ENCODE results near the gene GABBR2.

The GABBR2 gene

DNA sequence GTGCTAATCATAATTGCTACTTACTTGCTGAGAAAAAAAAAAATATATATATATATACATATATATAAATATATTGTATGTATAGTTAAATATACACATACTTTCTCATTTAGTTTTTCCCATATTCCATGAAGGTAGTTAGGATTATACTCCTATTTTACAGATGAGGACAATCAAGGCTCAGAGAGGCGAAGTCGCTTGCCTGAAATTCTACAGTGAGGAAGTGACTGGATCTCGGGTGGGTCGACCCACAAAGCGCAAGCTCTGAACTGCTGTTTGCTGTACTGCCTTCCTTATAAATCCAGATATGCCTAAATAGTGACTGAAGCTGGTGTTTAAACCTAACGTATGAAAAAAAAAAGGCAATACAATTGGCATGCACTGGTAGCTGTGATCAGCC, 305.0 kb downstream of the GABBR2 start:
- H3K4me1 ChIP-seq (ENCODE audit: control insufficient read depth, insufficient read depth, low read length), result peaks cover 6% of the 10 kb centered on the region
- H3K9ac ChIP-seq (ENCODE audit: low read length), result no peak overlapping the region
- no peak overlapping the region for H3K4me3 ChIP-seq (ENCODE audit: low read length)

DNA sequence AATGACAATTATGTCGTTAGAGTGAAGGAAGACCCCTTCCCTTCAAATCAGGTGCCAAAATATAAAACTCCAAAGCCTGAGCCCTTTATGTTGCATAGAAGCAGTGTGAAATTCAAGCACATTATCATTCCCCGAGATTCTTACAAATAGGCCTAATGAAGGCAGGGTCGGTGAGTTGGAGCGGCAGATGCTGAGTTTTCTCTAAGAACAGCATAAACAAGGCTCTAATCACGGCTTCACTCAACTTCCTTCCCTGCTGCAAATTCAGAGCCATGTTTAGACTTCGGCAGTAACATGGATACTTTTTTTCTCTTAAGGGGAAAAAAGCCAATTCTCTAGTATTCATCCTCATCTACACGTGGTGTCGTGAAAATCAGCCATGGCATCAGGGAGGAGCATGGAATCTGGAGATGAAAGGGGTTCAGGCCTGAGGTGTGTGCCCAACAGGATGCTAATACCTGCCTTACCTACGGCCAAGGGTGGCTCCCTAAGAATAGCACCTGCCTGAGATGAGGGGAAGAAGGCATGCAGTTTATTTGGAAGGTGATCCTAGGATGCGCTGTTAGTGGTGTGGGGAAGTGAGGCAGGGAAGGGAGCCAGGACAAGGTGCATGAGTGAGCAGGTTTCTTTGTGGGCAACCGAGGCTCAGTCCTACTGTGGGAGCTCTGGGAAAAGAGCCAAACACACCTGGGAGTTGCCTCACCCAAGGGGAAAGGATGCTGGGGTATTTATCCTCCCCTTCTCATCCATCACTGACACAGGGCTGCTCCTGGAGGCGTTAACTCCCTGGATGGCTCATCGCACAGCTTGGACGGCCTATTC, 306.5 kb downstream of the GABBR2 start:
- H3K36me3 ChIP-seq (ENCODE audit: control insufficient read depth, insufficient read depth, low read length, severe bottlenecking), result no peaks in the 10 kb centered on the region

More for the DNA sequence above, 305.0 kb downstream of the GABBR2 start:
- Histone ChIP-seq H3K9me3 (ENCODE audit: control insufficient read depth, low read length) (no peaks in the 10 kb centered on the region), H3K27me3 (replicated peaks; ENCODE audit: control insufficient read depth, insufficient read depth, low read length) (peaks cover 23% of the 10 kb centered on the region), H3K36me3 (ENCODE audit: control insufficient read depth, insufficient read depth, low read length, severe bottlenecking) (no peaks in the 10 kb centered on the region)
- no peak for DNase-seq (ENCODE audit: low read depth)

DNA sequence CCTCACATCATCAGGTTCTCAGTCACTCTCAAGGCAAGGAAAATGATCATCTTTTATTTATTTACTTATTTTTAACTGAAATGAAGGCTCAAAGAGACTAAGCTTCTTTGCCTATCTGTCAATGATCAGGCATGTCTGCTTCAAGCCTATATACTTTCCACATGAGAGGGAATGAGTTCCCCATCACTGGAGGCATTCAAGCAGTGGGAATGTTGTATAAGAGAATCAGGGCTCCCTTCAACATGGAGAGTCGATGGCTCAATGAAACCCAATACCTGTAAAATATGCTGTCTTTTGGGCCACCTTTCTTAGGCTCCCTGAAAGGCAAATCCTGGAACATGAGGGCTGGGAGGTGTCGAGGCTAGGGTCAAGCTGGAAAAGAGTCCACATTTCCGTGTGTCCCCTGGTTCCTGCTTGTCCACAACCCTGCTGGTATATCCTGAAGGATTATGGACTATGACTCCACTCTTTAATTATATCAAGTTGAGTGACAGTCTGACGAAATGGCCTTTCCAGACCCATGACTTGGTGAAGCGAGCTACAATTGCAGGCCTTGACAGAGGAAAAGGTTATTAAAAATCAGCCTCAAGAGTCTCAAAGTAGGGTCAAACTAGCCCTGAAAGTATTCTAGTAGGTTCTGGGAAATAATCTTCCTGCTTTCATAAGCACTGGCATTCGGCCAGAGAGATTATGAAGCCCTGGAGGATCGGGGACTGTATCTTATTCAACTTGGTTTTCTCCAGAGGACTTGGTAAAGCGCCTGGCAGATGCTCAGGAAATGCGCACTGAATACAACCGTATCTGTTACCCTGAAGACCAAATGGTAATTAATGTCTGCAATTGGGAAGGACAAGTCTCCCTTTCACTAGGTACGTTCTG, 307.4 kb downstream of the GABBR2 start:
- no peak for DNase-seq (ENCODE audit: low read depth)
- Histone ChIP-seq H3K9me3 (ENCODE audit: control insufficient read depth, low read length) (no peaks in the 10 kb centered on the region), H3K9ac (ENCODE audit: low read length) (no peak overlapping the region), H3K27me3 (replicated peaks; ENCODE audit: control insufficient read depth, insufficient read depth, low read length) (peaks cover 34% of the 10 kb centered on the region), H3K4me1 (ENCODE audit: control insufficient read depth, insufficient read depth, low read length) (peaks cover 6% of the 10 kb centered on the region), H3K36me3 (ENCODE audit: control insufficient read depth, insufficient read depth, low read length, severe bottlenecking) (no peaks in the 10 kb centered on the region), H3K4me3 (ENCODE audit: low read length) (no peak overlapping the region)

More for the DNA sequence above, 306.5 kb downstream of the GABBR2 start:
- H3K9me3 ChIP-seq (ENCODE audit: control insufficient read depth, low read length), result no peaks in the 10 kb centered on the region
- no peak overlapping the region for H3K9ac ChIP-seq (ENCODE audit: low read length)
- H3K4me1 ChIP-seq (ENCODE audit: control insufficient read depth, insufficient read depth, low read length), result peaks cover 6% of the 10 kb centered on the region
- peaks cover 29% of the 10 kb centered on the region for H3K27me3 ChIP-seq (replicated peaks; ENCODE audit: control insufficient read depth, insufficient read depth, low read length)
- H3K4me3 ChIP-seq (ENCODE audit: low read length), result no peak overlapping the region
- no peak for DNase-seq (ENCODE audit: low read depth)

DNA sequence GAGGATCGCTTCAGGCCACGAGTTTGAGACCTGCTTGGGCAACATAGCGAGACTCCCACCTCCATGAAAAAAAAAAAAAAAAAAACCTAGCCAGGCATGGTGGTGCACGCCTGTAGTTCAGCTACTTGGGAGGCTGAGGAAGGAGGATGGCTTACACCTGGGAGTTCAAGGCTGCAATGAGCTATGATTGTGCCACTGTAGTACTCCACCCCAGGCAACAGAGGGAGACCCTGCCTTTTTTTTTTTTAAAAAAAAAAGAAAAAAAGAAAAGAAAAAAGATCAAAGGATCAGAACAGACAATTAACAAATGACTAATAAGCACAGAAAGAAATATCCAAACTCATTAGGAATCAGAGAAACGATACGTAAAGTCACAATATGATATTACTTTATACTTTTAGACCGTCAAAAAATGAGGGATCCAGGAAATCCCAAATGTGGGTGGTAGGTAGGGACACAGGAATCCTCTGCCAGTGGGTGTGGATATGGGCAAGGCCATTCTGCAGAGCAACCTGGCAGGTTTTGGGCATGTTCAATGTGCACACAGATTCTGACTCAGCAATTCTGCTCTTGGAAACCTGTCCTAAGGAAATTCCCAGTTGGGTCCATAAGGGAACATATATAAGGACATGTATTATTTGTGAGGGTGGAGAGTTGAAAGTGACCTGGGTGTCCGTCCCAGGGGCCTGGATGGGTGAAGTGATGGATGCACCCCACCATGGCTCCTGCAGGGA, 308.6 kb downstream of the GABBR2 start:
- H3K4me3 ChIP-seq (ENCODE audit: low read length), result no peak overlapping the region
- H3K4me1 ChIP-seq (ENCODE audit: control insufficient read depth, insufficient read depth, low read length), result peaks cover 6% of the 10 kb centered on the region
- H3K9ac ChIP-seq (ENCODE audit: low read length), result no peak overlapping the region
- no peaks in the 10 kb centered on the region for H3K36me3 ChIP-seq (ENCODE audit: control insufficient read depth, insufficient read depth, low read length, severe bottlenecking)
- H3K27me3 ChIP-seq (replicated peaks; ENCODE audit: control insufficient read depth, insufficient read depth, low read length), result peaks cover 44% of the 10 kb centered on the region
- no peaks in the 10 kb centered on the region for H3K9me3 ChIP-seq (ENCODE audit: control insufficient read depth, low read length)
- DNase-seq (ENCODE audit: low read depth), result no peak

DNA sequence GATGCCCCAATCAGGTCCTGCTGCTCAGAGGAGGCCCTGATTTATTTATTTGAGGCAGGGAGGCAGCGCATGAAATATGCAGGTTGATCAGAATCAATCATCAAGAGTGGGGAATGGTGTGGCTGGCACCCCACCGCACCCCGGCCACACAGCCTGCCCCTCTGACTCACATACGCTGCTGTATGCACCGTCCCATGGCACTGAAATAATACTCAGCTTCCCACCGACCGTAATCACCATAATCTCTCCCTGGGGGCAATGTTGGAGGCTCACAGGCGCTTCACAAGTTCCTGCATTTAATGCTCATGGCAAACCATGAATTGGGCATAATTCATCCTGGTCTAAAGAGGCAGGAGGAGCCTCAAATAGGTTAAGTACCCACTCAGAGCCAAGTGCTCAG, 312.1 kb downstream of the GABBR2 start:
- H3K4me3 ChIP-seq (ENCODE audit: low read length), result no peak overlapping the region
- H3K27me3 ChIP-seq (replicated peaks; ENCODE audit: control insufficient read depth, insufficient read depth, low read length), result peaks cover 35% of the 10 kb centered on the region
- H3K9ac ChIP-seq (ENCODE audit: low read length), result no peak overlapping the region
- peaks cover 6% of the 10 kb centered on the region for H3K4me1 ChIP-seq (ENCODE audit: control insufficient read depth, insufficient read depth, low read length)
- no peaks in the 10 kb centered on the region for H3K36me3 ChIP-seq (ENCODE audit: control insufficient read depth, insufficient read depth, low read length, severe bottlenecking)
- DNase-seq (ENCODE audit: low read depth), result no peak
- peaks cover 4% of the 10 kb centered on the region for H3K9me3 ChIP-seq (ENCODE audit: control insufficient read depth, low read length)

DNA sequence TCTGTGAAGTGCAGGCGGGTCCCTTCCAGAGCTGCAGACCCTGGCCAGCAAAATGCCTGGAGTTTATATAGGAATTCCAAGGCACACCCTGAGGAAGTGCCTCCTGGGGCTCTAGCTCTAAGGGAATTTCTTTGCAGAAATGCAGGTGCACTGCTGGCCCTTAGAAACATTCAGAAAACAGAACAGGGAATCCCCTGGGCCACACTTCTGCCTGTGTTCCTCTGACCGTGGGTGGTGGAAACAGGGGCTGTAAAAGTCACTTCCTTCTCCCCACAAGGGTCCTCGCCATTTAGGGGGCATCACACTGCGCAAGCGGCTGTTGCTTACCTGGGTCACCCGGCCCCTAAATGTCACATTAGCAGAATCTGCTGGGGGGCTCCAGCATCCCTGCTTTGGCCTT, 312.5 kb downstream of the GABBR2 start:
- peaks cover 4% of the 10 kb centered on the region for H3K9me3 ChIP-seq (ENCODE audit: control insufficient read depth, low read length)
- peaks cover 35% of the 10 kb centered on the region for H3K27me3 ChIP-seq (replicated peaks; ENCODE audit: control insufficient read depth, insufficient read depth, low read length)
- H3K4me1 ChIP-seq (ENCODE audit: control insufficient read depth, insufficient read depth, low read length), result peaks cover 2% of the 10 kb centered on the region
- H3K36me3 ChIP-seq (ENCODE audit: control insufficient read depth, insufficient read depth, low read length, severe bottlenecking), result no peaks in the 10 kb centered on the region
- H3K4me3 ChIP-seq (ENCODE audit: low read length), result no peak overlapping the region
- H3K9ac ChIP-seq (ENCODE audit: low read length), result no peak overlapping the region
- DNase-seq (ENCODE audit: low read depth), result no peak

DNA sequence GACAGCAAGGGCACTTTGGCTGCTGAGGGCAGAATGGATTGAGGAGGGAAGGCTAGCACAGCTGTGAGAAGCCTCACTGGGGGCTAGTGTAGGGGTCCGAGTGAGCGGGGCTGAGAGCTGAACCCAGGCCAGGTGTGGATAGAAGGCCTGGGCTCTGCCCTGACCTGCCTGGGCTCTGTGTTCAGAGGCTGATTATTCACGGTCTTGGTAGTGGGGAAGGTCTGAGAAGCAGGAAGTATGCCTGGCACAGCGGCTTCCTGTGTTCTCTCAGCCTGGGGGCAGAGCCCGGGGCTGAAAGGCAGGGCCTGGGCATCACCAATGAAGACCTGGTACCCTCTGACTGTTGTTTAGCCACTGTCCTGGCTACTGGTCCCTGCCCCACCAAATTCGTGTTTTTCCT, 316.9 kb downstream of the GABBR2 start:
- peaks cover 15% of the 10 kb centered on the region for H3K27me3 ChIP-seq (replicated peaks; ENCODE audit: control insufficient read depth, insufficient read depth, low read length)
- DNase-seq (ENCODE audit: low read depth), result no peak
- no peak overlapping the region for H3K9ac ChIP-seq (ENCODE audit: low read length)
- H3K36me3 ChIP-seq (ENCODE audit: control insufficient read depth, insufficient read depth, low read length, severe bottlenecking), result no peaks in the 10 kb centered on the region
- H3K9me3 ChIP-seq (ENCODE audit: control insufficient read depth, low read length), result peaks cover 4% of the 10 kb centered on the region
- H3K4me3 ChIP-seq (ENCODE audit: low read length), result no peak overlapping the region
- no peaks in the 10 kb centered on the region for H3K4me1 ChIP-seq (ENCODE audit: control insufficient read depth, insufficient read depth, low read length)

DNA sequence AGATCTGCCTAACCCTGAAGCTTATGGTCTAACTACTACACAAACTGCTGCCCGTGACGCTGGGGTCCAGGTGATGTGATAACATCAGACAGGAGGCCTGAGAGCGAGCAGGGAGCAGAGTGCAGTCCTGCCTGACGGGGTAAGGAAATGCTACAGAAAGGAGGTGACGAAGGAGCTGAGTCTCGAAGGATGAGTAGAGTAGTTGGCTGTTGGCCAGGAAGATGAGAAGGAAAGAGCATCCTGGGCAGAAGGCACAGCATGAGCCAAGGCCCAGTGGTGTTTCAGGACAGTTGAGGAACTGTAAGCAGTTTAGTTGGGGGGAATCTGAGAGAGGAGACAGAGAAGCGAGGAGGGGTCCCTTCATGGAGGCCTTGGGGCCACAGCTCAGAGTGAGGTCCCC, 317.3 kb downstream of the GABBR2 start:
- peaks cover 10% of the 10 kb centered on the region for H3K27me3 ChIP-seq (replicated peaks; ENCODE audit: control insufficient read depth, insufficient read depth, low read length)
- no peaks in the 10 kb centered on the region for H3K4me1 ChIP-seq (ENCODE audit: control insufficient read depth, insufficient read depth, low read length)
- peaks cover 4% of the 10 kb centered on the region for H3K9me3 ChIP-seq (ENCODE audit: control insufficient read depth, low read length)
- H3K4me3 ChIP-seq (ENCODE audit: low read length), result no peak overlapping the region
- DNase-seq (ENCODE audit: low read depth), result no peak
- no peaks in the 10 kb centered on the region for H3K36me3 ChIP-seq (ENCODE audit: control insufficient read depth, insufficient read depth, low read length, severe bottlenecking)
- no peak overlapping the region for H3K9ac ChIP-seq (ENCODE audit: low read length)

DNA sequence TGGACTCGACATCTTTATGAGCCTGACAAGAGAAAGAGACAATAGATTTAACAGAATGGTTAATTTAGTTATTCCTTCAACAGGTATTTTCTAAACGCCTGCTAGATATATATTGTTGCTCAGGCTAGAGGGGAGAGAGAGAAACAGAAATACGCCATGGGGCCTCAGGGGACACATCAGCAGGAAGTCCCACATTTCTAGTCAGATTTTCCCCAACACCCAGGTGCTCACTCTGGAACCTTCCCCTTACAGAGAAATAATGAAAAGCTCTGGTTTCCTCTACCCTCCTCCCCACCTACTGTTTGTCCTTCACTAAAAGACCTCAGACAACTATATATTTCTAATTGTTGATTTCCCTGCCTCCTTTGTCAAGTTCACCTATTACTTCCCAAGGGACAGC, 323.0 kb downstream of the GABBR2 start:
- Histone ChIP-seq H3K9ac (ENCODE audit: low read length) (no peak overlapping the region), H3K4me1 (ENCODE audit: control insufficient read depth, insufficient read depth, low read length) (no peaks in the 10 kb centered on the region), H3K4me3 (ENCODE audit: low read length) (no peak overlapping the region), H3K9me3 (ENCODE audit: control insufficient read depth, low read length) (no peaks in the 10 kb centered on the region), H3K27me3 (replicated peaks; ENCODE audit: control insufficient read depth, insufficient read depth, low read length) (no peaks in the 10 kb centered on the region), H3K36me3 (ENCODE audit: control insufficient read depth, insufficient read depth, low read length, severe bottlenecking) (no peaks in the 10 kb centered on the region)
- no peak for DNase-seq (ENCODE audit: low read depth)

DNA sequence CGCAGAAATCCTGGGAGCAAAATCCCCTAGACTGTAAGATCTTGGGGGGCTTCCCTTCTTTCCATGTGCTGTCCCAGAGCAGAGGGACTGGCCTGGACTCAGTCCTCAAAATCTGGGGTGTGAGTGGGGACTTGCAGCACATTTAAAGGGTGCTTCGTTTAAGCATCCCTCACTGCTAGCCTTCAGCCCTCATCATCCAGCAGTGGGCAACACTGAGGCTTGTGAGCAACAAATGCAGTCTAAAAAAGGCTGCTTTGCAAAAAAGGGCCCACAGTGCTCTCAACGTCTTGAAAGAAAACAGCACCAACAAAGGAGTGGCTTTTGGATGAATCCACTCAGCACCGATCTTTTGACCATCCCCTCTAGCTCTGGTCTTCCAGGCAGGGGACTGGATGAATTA, 325.0 kb downstream of the GABBR2 start:
- H3K36me3 ChIP-seq (ENCODE audit: control insufficient read depth, insufficient read depth, low read length, severe bottlenecking), result no peaks in the 10 kb centered on the region
- DNase-seq (ENCODE audit: low read depth), result no peak
- no peaks in the 10 kb centered on the region for H3K27me3 ChIP-seq (replicated peaks; ENCODE audit: control insufficient read depth, insufficient read depth, low read length)
- H3K9ac ChIP-seq (ENCODE audit: low read length), result no peak overlapping the region
- no peak overlapping the region for H3K4me3 ChIP-seq (ENCODE audit: low read length)
- H3K4me1 ChIP-seq (ENCODE audit: control insufficient read depth, insufficient read depth, low read length), result peaks cover 8% of the 10 kb centered on the region
- no peaks in the 10 kb centered on the region for H3K9me3 ChIP-seq (ENCODE audit: control insufficient read depth, low read length)

All from adipocyte (in vitro differentiated cells).